Activated CD4-positive, alpha-beta T cell treated with anti-CD3 and anti-CD28 coated beads for 4 hours (primary cell): ENCODE results near the gene SH2D4B.

Source experiments
- DNase-seq, 2 donors: peaks; one replicate each; pipeline ENCODE4 v3.0.0-alpha.2; 2020

The SH2D4B gene

GRCh38 chr10:80694930-80695329 is 157.2 kb downstream of the SH2D4B start:
- no peak for DNase-seq
